CD4-positive, alpha-beta T cell treated with Interleukin-4 for 1 hour (primary cell): ENCODE measurements around the gene TRMT61A.
"Not testable (repeated sequence)": the region's sequence is repeated elsewhere in the genome, so short reads cannot be mapped to it uniquely, and the experiment has no call there.

Experiments used
- DNase-seq, 2 donors: peaks; one replicate each; pipeline ENCODE4 v3.0.0-alpha.2; 2020 to 2022

Gene TRMT61A

DNA sequence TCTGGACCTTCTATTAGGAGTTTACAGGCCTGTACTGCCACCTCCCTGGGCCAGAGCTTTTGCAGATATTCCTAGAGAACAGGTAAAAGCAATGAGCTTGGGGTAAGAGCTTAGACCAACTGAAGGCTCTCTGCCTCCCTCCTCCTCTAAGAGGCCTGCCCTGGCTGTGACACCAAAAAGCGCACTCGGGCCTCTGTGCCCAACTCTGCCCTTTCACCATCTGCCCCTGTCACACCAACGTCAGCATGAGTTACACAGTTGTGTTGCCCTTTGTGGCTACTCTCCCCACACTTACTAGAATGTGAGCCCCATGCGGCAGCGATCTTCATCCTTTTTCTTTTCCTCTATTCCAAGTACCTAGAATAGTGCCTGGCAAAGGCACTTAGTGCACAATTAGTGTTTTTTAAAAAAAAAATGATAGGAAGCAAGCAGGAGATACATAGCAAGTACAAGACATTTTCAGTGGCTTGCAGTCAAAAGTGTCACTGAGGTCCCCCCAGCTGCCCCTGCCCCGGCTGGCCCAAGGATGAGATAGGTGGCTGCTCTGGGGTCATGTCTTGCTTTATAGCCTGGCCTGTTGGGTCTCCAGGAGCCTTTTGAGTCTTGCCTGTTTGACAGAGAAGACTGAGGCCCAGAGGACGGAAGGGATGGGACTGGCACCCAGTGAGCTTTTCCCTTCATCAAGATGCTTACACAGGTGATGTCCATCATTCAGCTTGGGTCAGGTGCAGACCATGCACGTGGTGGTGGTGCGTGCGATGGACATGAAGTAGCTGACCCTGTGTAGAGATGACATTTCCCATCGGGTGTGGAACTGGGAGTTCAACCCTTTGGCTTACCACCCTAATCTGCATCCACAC is 18.9 kb upstream of the TRMT61A start:
- no peak for DNase-seq

DNA sequence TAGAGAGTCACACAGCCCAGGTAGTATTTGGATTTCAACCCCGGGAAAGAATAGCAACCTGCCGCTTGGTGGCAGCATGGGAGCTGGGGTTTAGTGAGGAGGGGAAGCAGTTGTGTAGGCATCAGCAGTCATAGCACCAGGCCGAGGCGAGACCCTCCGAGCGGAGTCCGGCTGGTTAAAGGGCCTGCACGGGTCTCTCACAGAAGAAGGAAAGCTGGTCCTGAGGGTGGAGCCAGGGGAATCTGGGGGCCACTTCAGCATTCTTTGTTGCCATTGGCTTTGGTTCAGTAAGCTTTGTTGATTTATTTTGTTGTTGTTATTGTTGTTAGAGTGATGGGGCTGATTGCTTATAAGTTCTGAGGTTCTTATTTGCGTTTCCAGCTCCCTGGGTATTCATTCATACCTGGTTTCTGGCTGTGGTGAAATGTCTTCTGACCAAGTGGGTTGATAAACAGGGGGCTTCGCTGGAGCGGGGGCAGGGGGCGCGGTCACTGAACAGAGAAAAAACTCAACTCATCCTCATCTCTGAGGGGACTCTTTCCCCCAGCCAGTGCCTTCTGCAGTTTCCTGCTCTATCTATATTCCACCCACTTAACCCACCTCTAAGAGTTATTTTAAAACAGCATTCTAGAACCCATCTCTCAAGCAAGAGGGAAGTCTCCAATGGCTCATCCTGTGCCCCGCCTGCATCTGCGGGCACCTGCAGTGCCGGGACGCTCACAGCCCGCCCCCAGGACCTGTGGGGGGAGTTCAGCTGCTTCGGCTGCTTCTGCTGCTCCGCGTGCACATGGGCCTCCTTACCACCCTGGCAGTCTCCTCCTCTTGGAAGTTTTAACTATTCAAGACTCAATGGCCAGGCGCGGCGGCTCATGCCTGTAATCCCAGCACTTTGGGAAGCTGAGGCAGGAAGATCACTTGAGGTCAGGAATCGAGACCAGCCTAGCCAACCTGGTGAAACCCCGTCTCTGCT is 18.0 kb upstream of the TRMT61A start:
- DNase-seq = no peak

DNA sequence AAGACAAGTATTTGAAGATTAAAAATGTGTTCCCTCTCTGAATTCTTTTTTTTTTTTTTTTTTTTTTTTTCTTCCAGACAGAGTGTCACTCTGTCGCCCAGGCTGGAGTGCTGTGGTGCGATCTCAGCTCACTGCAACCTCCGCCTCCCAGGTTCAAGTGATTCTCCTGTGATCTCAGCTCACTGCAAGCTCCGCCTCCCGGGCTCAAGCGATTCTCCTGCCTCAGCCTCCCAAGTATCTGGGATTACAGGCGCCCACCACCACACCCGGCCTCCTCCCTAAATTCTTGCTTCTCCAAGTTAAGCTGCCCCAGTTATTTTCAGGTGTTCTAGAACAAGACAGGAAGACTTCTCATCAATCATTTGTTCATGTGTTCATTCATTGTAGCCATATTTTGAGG is 16.8 kb upstream of the TRMT61A start:
- DNase-seq = not testable (repeated sequence)

GRCh38 chr14:103512701-103513611 is 16.0 kb upstream of the TRMT61A start:
- DNase-seq = no peak

- DNase-seq = no peak
These were observed 14.2 kb upstream of the TRMT61A start for GRCh38 chr14:103514596-103515421.

DNA sequence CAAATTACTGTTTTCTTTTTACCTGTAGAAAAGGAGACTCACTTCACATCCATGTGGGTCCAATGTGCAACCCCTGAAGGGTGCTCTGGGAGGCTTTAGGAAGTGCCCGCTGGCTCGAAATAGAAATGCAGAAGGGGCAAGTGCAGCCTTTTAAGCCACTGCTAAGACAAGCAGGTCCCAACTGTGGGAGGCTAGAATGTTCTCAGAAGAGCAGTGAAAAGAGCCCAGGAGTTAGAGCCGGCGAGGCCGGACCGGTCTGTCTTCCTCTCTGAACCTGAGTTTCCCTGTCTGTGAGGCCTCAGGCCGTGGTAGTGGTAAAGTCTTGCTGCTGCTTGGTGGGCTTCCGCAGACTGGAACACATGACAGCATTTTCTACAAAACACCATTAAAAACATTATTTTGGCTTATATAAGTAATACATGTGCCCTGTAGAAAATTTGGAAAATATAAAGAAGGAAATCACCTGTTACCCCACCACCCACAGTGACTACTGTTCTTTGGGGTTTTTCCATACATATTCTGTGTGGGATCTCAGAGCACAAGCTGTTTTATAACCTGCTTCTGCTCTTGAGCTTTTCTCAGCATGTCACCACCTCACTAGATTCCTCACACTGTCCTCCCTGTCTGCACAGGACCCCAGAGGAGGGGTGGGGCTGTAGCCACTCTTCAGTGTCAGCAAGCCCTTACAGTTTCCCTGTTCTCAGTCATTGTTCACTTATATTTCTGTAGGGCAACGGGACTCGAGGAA is 12.4 kb upstream of the TRMT61A start:
- DNase-seq = no peak

DNA sequence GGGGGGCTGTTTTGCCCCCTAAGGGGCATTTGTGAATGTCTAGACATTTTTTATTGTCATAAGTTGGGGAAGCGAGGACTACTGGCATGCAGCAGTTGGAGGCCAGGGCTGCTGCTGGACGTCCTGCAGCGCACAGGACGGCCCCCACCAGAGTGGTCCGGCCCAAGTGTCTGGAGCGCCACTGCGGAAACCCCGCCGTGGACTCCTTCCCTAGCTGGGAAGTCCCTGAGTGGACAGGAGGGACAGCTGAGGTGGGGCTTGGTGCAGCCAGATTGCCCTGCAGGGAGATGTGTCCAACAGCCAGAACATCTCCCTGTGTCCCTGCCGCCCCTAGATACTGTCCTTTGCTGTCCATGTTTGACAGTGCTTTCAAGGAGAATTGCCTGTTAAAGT is 11.8 kb upstream of the TRMT61A start:
- DNase-seq = no peak

- no peak for DNase-seq
These were observed 11.1 kb upstream of the TRMT61A start for GRCh38 chr14:103517721-103518421.

GRCh38 chr14:103518422-103519042 is 10.5 kb upstream of the TRMT61A start:
- peak; percentile 41 to 56 for DNase-seq

DNA sequence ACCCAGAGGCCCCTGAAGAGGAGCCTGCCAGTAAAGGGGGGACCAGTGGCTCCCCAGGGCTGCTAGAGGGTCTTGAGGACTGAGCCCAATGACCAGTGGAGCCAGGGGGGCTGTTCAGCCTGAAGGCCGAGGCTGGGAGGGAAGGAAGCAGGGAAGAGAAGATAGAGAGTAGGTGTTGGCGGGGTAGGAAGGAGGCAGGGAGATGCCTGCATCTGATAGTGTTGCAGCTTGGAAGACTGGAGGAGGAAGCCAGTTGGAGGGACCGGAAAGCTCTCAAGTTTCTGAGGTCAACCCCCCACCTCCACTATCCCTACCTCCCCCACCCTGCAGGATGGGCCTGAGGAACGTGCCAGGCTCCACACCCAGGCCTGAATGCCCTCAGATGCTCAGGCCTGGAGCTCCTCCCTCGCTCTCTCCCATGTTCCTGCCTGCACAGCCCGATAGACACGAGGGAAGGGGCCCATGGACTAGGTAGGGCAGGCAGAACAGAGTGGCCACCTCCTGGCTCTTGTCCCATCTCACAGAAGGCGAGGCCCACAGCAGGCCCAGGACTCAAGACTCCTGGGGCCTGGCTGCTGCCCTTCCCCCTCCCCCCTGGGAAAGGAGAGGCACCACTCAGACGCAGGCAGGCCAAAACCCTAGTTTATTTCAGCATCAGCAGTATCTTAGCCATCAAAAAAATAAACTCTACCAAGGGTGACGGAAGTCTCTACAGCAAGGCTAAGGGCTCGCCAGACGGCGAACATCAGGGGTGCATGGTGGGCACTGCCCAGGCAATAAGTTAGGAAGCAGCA is 9.8 kb upstream of the TRMT61A start:
- no peak for DNase-seq

GRCh38 chr14:103519837-103520212 is 9.2 kb upstream of the TRMT61A start:
- DNase-seq = no peak

DNA sequence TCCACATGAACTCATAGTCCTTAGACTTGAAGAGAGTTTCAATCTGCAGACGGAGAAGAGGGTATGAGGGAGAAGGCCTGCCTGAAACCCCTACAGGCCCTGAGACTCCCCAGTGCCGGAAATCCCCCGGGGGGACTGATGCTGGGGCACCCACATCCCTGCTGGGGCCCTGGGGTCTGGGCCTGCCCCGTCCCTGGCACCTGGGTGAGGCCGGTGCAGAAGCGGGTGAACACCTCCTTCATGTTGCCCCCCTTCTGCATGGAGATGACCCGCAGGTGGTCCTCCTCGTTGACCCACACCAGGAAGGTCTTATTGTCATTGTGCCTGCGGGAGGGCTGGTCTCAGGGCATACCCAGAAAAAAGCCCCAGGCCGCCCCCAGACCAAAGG is 8.7 kb upstream of the TRMT61A start:
- no peak for DNase-seq

GRCh38 chr14:103520657-103521437 is 8.1 kb upstream of the TRMT61A start:
- DNase-seq = peak; percentile 77 to 80

DNA sequence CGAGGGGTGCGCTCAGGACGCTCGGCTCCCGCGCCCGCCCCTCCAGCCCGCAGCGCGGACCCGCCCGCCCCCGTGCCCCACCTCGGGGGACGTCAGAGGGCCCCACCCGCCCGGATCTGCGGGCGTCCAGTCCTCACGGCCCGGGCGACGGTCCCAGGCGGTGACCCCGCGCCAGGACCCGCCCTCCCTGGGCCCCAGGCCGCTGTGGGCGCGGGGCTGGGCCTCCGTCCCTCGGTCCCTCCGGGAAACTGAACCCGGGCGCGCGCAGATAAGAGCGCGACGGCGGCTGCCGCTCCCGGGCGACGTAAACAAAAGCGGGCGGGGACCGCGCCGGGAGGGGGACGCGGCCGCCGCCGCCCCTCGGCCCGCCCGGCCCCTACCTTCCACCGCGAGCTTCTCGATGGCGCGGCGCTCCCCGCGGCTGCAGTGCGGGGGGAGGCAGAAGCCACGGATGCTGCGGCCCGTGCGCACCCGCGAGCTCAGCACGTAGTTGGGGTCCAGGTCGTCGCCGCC is 7.5 kb upstream of the TRMT61A start:
- peak in 1 of 2 donors; percentile 24 for DNase-seq

GRCh38 chr14:103521951-103522563 is 6.9 kb upstream of the TRMT61A start:
- peak in 1 of 2 donors; percentile 14 for DNase-seq

- DNase-seq = peak; percentile 32 to 33
These were observed 6.1 kb upstream of the TRMT61A start, which contains the start of gene CKB for GRCh38 chr14:103522649-103523574. TSS of gene CKB (minus strand) at chr14:103522830. CDS start at chr14:103522493, 337 bp downstream.
